ENCODE measurements around the gene GATAD2A. TPM values are rescaled to one million over a fixed set of nuclear protein-coding genes. Genes with fewer than 3 reads are reported as not detected.

GATAD2A gene
- total RNA-seq, 1 donor from 2014 or later: 75.6 TPM

DNA sequence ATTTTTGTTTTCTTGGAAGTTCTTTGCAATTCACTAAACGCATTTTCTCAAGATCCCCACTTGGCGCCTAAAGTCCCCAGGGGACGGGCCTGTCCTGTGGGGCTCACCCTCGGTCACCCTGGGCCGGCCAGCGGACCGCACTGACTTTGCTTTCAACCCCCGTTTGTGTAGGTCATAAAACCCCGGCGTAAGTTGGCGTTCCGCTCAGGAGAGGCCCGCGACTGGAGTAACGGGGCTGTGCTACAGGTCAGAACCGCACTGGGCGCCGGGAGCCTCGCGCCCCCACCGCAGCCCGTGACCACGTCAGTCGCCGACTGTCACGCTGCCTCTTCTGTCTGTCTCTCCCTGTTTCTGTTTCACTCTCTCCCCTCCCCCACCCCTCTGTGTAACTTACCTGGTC is 96.3 kb downstream of the GATAD2A start:
- H3K9me3 Mint-ChIP-seq (ENCODE audit: unreplicated experiment): no peaks in the 10 kb centered on the region
- TF ChIP-seq, protein P1, sequence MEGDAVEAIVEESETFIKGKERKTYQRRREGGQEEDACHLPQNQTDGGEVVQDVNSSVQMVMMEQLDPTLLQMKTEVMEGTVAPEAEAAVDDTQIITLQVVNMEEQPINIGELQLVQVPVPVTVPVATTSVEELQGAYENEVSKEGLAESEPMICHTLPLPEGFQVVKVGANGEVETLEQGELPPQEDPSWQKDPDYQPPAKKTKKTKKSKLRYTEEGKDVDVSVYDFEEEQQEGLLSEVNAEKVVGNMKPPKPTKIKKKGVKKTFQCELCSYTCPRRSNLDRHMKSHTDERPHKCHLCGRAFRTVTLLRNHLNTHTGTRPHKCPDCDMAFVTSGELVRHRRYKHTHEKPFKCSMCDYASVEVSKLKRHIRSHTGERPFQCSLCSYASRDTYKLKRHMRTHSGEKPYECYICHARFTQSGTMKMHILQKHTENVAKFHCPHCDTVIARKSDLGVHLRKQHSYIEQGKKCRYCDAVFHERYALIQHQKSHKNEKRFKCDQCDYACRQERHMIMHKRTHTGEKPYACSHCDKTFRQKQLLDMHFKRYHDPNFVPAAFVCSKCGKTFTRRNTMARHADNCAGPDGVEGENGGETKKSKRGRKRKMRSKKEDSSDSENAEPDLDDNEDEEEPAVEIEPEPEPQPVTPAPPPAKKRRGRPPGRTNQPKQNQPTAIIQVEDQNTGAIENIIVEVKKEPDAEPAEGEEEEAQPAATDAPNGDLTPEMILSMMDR (IDR thresholded peaks at IDR 0.05): no peak
- H3K4me3 Mint-ChIP-seq (ENCODE audit: unreplicated experiment): no peak overlapping the region
- peaks cover 4% of the 10 kb centered on the region for H3K4me1 Mint-ChIP-seq (ENCODE audit: unreplicated experiment)
- H3K27me3 Mint-ChIP-seq (ENCODE audit: unreplicated experiment): no peaks in the 10 kb centered on the region
- DNase-seq (ENCODE audit: extremely low spot score, unreplicated experiment): no peak
- peaks cover 40% of the 10 kb centered on the region for H3K36me3 Mint-ChIP-seq (ENCODE audit: unreplicated experiment)
- no peak overlapping the region for H3K27ac Mint-ChIP-seq (ENCODE audit: unreplicated experiment)

DNA sequence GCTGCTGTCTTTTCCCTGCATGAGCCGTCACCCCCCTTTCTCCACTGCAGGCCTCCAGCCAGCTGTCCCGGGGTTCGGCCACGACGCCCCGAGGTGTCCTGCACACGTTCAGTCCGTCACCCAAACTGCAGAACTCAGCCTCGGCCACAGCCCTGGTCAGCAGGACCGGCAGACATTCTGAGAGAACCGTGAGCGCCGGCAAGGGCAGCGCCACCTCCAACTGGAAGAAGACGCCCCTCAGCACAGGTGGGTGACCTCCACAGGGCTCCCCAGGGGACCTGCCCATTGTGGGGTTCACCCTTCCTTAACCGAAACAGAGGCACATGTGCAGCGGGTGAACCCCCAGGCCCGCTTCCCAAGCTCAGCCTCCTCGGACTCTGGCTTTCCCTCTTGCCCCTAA is 96.8 kb downstream of the GATAD2A start:
- Mint-ChIP-seq H3K9me3 (ENCODE audit: unreplicated experiment) (no peaks in the 10 kb centered on the region), H3K4me1 (ENCODE audit: unreplicated experiment) (peaks cover 4% of the 10 kb centered on the region), H3K27me3 (ENCODE audit: unreplicated experiment) (no peaks in the 10 kb centered on the region), H3K27ac (ENCODE audit: unreplicated experiment) (no peak overlapping the region), H3K36me3 (ENCODE audit: unreplicated experiment) (peaks cover 41% of the 10 kb centered on the region), H3K4me3 (ENCODE audit: unreplicated experiment) (no peak overlapping the region)
- no peak for DNase-seq (ENCODE audit: extremely low spot score, unreplicated experiment)
- TF ChIP-seq, protein P1 (IDR thresholded peaks at IDR 0.05): no peak

DNA sequence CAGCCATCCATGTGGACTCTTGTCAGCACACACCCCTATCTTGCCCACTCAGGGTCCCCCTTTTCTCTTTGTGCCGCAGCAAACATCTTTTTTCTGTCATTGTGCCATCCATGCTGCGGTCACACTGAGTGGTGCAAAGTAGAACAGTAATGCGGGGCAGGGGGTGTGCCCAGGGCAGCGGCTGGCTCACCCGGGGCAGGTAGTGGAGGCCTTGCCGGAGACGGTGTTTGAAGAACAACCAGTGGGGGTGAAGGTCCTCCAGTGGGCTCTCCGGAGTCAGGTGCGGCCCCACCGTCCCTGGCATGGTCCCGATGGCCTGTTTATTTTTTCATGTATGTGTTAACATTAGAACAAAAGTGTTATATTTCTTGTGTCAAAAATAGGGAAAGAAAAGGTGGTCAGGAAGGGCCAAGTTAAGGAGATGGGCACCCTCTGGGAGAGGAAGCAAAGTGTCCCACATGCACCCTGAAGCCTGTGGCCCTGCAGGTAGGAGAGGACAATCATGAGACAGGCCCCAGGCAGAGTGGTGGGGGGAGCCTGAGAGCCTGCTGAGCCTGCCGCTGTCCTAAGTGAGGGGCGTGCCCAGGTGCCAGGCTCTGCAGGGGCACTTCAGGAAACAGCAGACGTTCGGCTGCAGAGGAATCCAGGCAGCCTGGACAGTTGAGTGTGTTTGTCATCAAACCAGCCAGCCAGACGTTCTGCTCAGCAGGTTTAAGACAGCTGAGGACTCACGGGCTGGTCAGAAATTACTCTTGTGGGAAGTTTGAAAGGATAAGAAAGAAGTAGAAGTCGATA is 97.5 kb downstream of the GATAD2A start:
- peaks cover 41% of the 10 kb centered on the region for H3K36me3 Mint-ChIP-seq (ENCODE audit: unreplicated experiment)

DNA sequence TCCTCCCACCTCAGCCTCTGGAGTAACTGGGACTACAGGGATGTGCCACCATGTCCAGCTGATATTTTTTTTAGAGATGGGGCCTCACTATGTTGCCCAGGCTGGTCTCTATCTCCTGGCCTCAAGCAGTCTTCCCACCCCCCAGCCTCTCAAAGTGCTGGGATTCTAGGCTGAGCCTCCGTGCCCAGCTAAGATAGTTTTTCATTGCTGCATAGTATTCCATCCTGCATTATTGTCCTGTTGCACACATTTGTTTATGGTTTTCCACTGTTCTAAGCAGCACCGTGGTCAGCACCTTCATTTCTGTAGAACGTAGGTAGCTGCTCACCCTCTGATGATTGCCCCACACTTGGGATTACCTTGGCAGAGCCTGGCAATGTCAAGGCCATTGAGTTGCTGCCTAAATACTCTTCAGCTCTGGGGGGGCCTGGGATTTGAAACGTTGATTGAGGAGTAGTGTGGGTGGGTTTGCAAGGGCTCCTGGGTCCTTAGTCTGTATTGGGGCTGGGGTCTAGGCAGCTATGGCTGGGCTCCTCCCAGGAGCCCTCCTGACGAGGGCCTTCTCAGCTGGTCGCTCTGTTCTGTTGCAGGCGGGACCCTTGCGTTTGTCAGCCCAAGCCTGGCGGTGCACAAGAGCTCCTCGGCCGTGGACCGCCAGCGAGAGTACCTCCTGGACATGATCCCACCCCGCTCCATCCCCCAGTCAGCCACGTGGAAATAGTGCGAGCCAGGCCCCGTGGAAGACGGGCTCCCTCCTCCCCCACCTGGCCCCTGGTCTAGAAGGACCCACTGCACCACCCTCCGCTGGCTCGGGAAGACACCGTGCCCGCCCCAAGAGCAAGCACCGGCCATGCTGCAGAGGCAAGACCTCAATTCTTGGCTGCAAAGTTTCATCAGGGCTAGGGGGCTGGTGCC is 99.5 kb downstream of the GATAD2A start:
- Mint-ChIP-seq H3K9me3 (ENCODE audit: unreplicated experiment) (no peaks in the 10 kb centered on the region), H3K27ac (ENCODE audit: unreplicated experiment) (no peak overlapping the region), H3K36me3 (ENCODE audit: unreplicated experiment) (peaks cover 36% of the 10 kb centered on the region), H3K4me1 (ENCODE audit: unreplicated experiment) (peaks cover 4% of the 10 kb centered on the region), H3K27me3 (ENCODE audit: unreplicated experiment) (no peaks in the 10 kb centered on the region), H3K4me3 (ENCODE audit: unreplicated experiment) (no peak overlapping the region)
- TF ChIP-seq, protein P1 (IDR thresholded peaks at IDR 0.05): no peak
- no peak for DNase-seq (ENCODE audit: extremely low spot score, unreplicated experiment)

More for the DNA sequence above, 97.5 kb downstream of the GATAD2A start:
- Mint-ChIP-seq H3K4me1 (ENCODE audit: unreplicated experiment) (peaks cover 4% of the 10 kb centered on the region), H3K9me3 (ENCODE audit: unreplicated experiment) (no peaks in the 10 kb centered on the region), H3K27ac (ENCODE audit: unreplicated experiment) (no peak overlapping the region), H3K4me3 (ENCODE audit: unreplicated experiment) (no peak overlapping the region), H3K27me3 (ENCODE audit: unreplicated experiment) (no peaks in the 10 kb centered on the region)
- DNase-seq (ENCODE audit: extremely low spot score, unreplicated experiment): no peak
- TF ChIP-seq, protein P1 (IDR thresholded peaks at IDR 0.05): no peak
